ENCODE results near the gene STK10. TPM values are rescaled to one million over a fixed set of nuclear protein-coding genes. Genes with fewer than 3 reads are reported as not detected.

STK10 gene
- total RNA-seq, 3 donors from 2014 or later (not counting 1 experiment from before 2014, with no cell fraction given), result 705 to 879 (median 783) TPM

GRCh38 chr5:172048539-172049101, 139.4 kb downstream of the STK10 start:
- TF ChIP-seq CTCF (IDR thresholded peaks at IDR 0.05), result no peak
- WGBS (ENCODE audit: insufficient coverage), result 93% methylated on average over 12 of the region's 12 CpGs

DNA sequence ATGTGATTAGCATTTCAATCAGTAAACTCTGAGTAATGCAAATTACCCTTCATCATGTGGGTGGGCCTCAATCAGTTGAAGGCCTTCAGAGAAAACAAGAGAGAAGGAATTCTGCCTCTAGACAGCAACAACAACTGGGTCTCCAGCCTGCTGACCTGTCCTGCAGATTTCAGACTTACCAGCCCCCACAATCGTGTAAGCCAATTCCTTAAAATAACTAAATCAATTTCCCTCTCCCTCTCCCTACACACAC, 139.9 kb downstream of the STK10 start:
- Mint-ChIP-seq H3K9me3 (no peaks in the 10 kb centered on the region), H3K36me3 (peaks cover 30% of the 10 kb centered on the region), H3K4me1 (peaks cover 18 to 23% of the 10 kb centered on the region in 2 donors), H3K27ac (peak overlapping the region; percentile 72 to 88), H3K4me3 (no peak overlapping the region), H3K27me3 (ENCODE audit: low read depth in 2 of 2) (no peaks in the 10 kb centered on the region)
- H3K9me3 ChIP-seq (ENCODE audit: control insufficient read depth, insufficient read depth, low read length), result no peaks in the 10 kb centered on the region
- intact Hi-C loops (cut with micrococcal nuclease), result no loop called here
- H3K4me3 ChIP-seq (ENCODE audit: low read length), result no peak overlapping the region
- ATAC-seq (no peak), DNase-seq (no peak)
- no peak for TF ChIP-seq CTCF (IDR thresholded peaks at IDR 0.05)
- peaks cover 90% of the 10 kb centered on the region for H3K36me3 ChIP-seq (ENCODE audit: control insufficient read depth, insufficient read depth, low read length)
- H3K27me3 ChIP-seq (ENCODE audit: control insufficient read depth, insufficient read depth, low read length), result no peaks in the 10 kb centered on the region
- no peak overlapping the region for H3K27ac ChIP-seq (ENCODE audit: low read length)
- H3K4me1 ChIP-seq (ENCODE audit: control insufficient read depth, insufficient read depth, low read length), result no peaks in the 10 kb centered on the region
- WGBS (ENCODE audit: insufficient coverage), result 89% methylated on average over 1 of the region's 1 CpG

More at GRCh38 chr5:172048539-172049101, 139.4 kb downstream of the STK10 start:
- peaks cover 18 to 23% of the 10 kb centered on the region in 2 donors for H3K4me1 Mint-ChIP-seq
- peak in 1 of 3 donors; percentile 18 for ATAC-seq
- Histone ChIP-seq H3K27ac (ENCODE audit: low read length) (no peak overlapping the region), H3K36me3 (ENCODE audit: control insufficient read depth, insufficient read depth, low read length) (peaks cover 90% of the 10 kb centered on the region), H3K4me1 (ENCODE audit: control insufficient read depth, insufficient read depth, low read length) (no peaks in the 10 kb centered on the region), H3K4me3 (ENCODE audit: low read length) (no peak overlapping the region), H3K27me3 (ENCODE audit: control insufficient read depth, insufficient read depth, low read length) (no peaks in the 10 kb centered on the region), H3K9me3 (ENCODE audit: control insufficient read depth, insufficient read depth, low read length) (no peaks in the 10 kb centered on the region)
- no peaks in the 10 kb centered on the region for H3K27me3 Mint-ChIP-seq (ENCODE audit: low read depth in 2 of 2)
- H3K9me3 Mint-ChIP-seq, result no peaks in the 10 kb centered on the region
- peak overlapping the region; percentile 13 for H3K4me3 Mint-ChIP-seq
- peaks cover 30% of the 10 kb centered on the region for H3K36me3 Mint-ChIP-seq
- no peak for DNase-seq
- intact Hi-C loops (cut with micrococcal nuclease), result no loop called here
- H3K27ac Mint-ChIP-seq, result peak overlapping the region; percentile 72 to 88

GRCh38 chr5:172046593-172046992, 141.4 kb downstream of the STK10 start:
- Mint-ChIP-seq H3K27ac (peak overlapping the region; percentile 72 to 88), H3K4me1 (peaks cover 15 to 20% of the 10 kb centered on the region in 2 donors), H3K4me3 (no peak overlapping the region), H3K36me3 (peaks cover 25% of the 10 kb centered on the region), H3K9me3 (no peaks in the 10 kb centered on the region), H3K27me3 (ENCODE audit: low read depth in 2 of 2) (no peaks in the 10 kb centered on the region)
- Histone ChIP-seq H3K9me3 (ENCODE audit: control insufficient read depth, insufficient read depth, low read length) (no peaks in the 10 kb centered on the region), H3K4me3 (ENCODE audit: low read length) (no peak overlapping the region), H3K36me3 (ENCODE audit: control insufficient read depth, insufficient read depth, low read length) (peaks cover 77% of the 10 kb centered on the region), H3K4me1 (ENCODE audit: control insufficient read depth, insufficient read depth, low read length) (no peaks in the 10 kb centered on the region), H3K27ac (ENCODE audit: low read length) (no peak overlapping the region), H3K27me3 (ENCODE audit: control insufficient read depth, insufficient read depth, low read length) (no peaks in the 10 kb centered on the region)
- WGBS (ENCODE audit: insufficient coverage), result 100% methylated on average over 3 of the region's 4 CpGs
- intact Hi-C loops (cut with micrococcal nuclease), result no loop called here
- DNase-seq (no peak), ATAC-seq (no peak)
- TF ChIP-seq CTCF (IDR thresholded peaks at IDR 0.05), result no peak

GRCh38 chr5:172045315-172045632, 142.8 kb downstream of the STK10 start:
- Mint-ChIP-seq H3K36me3 (peaks cover 22% of the 10 kb centered on the region), H3K27ac (peak overlapping the region; percentile 60 to 73), H3K4me3 (no peak overlapping the region), H3K4me1 (peaks cover 14 to 25% of the 10 kb centered on the region in 2 donors), H3K27me3 (ENCODE audit: low read depth in 2 of 2) (no peaks in the 10 kb centered on the region), H3K9me3 (no peaks in the 10 kb centered on the region)
- 68% methylated on average over 7 of the region's 7 CpGs for WGBS (ENCODE audit: insufficient coverage)
- DNase-seq (no peak), ATAC-seq (no peak)
- Histone ChIP-seq H3K9me3 (ENCODE audit: control insufficient read depth, insufficient read depth, low read length) (no peaks in the 10 kb centered on the region), H3K27ac (ENCODE audit: low read length) (no peak overlapping the region), H3K27me3 (ENCODE audit: control insufficient read depth, insufficient read depth, low read length) (no peaks in the 10 kb centered on the region), H3K36me3 (ENCODE audit: control insufficient read depth, insufficient read depth, low read length) (peaks cover 67% of the 10 kb centered on the region), H3K4me1 (ENCODE audit: control insufficient read depth, insufficient read depth, low read length) (peaks cover under 1% of the 10 kb centered on the region), H3K4me3 (ENCODE audit: low read length) (no peak overlapping the region)
- TF ChIP-seq CTCF (IDR thresholded peaks at IDR 0.05), result no peak
- intact Hi-C loops (cut with micrococcal nuclease), result no loop called here
